ENCODE data around the gene TIMM50. TPM values are rescaled to one million over a fixed set of nuclear protein-coding genes. Genes with fewer than 3 reads are reported as not detected.

The TIMM50 gene
- total RNA-seq, 2 donors from 2014 or later, result 54.1 to 75.5 TPM

DNA sequence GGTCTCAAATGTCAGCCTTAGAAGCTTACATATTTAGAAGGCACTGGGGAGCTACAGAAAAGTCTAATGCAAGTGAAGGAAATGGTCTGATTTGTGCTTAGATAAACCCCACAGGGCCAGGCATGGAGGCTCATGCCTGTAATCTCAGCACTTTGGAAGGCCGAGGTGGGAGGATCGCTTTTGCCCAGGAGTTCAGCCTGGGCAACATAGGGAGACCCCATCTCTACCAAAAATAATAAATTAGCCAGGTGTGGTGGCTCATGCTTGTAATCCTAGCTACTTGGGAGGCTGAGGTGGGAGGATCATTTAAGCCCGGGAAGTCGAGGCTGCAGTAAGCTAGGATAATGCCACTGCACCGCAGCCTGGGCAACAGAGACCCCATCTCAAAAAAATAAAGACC is 15.4 kb downstream of the TIMM50 start:
- no peaks in the 10 kb centered on the region for H3K9me3 ChIP-seq
- no peak for DNase-seq (ENCODE audit: low spot score)
- no peak overlapping the region for H3K27ac ChIP-seq
- H3K4me1 ChIP-seq (replicated peaks), result no peaks in the 10 kb centered on the region
- intact Hi-C loops (cut with DNase I), result no loop called here
- peaks cover 6% of the 10 kb centered on the region for H3K27me3 ChIP-seq (replicated peaks; ENCODE audit: insufficient read depth)
- WGBS, result 79% methylated on average over 5 of the region's 5 CpGs
- no peak overlapping the region for H3K4me3 ChIP-seq
- H3K36me3 ChIP-seq, result no peaks in the 10 kb centered on the region
- no peak for TF ChIP-seq POLR2A (IDR thresholded peaks at IDR 0.05)
- TF ChIP-seq, protein P1, sequence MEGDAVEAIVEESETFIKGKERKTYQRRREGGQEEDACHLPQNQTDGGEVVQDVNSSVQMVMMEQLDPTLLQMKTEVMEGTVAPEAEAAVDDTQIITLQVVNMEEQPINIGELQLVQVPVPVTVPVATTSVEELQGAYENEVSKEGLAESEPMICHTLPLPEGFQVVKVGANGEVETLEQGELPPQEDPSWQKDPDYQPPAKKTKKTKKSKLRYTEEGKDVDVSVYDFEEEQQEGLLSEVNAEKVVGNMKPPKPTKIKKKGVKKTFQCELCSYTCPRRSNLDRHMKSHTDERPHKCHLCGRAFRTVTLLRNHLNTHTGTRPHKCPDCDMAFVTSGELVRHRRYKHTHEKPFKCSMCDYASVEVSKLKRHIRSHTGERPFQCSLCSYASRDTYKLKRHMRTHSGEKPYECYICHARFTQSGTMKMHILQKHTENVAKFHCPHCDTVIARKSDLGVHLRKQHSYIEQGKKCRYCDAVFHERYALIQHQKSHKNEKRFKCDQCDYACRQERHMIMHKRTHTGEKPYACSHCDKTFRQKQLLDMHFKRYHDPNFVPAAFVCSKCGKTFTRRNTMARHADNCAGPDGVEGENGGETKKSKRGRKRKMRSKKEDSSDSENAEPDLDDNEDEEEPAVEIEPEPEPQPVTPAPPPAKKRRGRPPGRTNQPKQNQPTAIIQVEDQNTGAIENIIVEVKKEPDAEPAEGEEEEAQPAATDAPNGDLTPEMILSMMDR (IDR thresholded peaks at IDR 0.05), result no peak

DNA sequence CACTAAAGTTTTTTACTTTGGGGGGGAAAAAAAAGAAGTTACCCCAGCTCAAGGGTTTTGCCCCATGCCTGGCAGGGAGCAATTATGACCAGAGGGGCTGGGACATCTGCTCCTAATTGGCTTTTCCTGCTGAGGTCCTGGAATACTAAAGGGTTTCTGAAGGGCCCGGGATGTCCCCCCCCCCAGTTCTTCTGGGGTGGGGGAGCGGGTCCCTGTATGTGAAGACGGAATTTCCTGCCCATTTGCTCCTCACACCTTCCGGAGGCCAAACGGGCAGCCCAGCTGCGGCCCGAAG is 17.0 kb downstream of the TIMM50 start:
- Histone ChIP-seq H3K4me3 (no peak overlapping the region), H3K27ac (no peak overlapping the region), H3K27me3 (replicated peaks; ENCODE audit: insufficient read depth) (peaks cover 6% of the 10 kb centered on the region), H3K36me3 (no peaks in the 10 kb centered on the region), H3K4me1 (replicated peaks) (no peaks in the 10 kb centered on the region), H3K9me3 (no peaks in the 10 kb centered on the region)
- WGBS, result 2% methylated on average over 7 of the region's 7 CpGs
- intact Hi-C loops (cut with DNase I), result no loop called here
- DNase-seq (ENCODE audit: low spot score), result no peak
- TF ChIP-seq, protein P1 (IDR thresholded peaks at IDR 0.05), result no peak
- TF ChIP-seq POLR2A (IDR thresholded peaks at IDR 0.05) (no peak), POLR2AphosphoS5 (IDR thresholded peaks at IDR 0.05) (no peak)

DNA sequence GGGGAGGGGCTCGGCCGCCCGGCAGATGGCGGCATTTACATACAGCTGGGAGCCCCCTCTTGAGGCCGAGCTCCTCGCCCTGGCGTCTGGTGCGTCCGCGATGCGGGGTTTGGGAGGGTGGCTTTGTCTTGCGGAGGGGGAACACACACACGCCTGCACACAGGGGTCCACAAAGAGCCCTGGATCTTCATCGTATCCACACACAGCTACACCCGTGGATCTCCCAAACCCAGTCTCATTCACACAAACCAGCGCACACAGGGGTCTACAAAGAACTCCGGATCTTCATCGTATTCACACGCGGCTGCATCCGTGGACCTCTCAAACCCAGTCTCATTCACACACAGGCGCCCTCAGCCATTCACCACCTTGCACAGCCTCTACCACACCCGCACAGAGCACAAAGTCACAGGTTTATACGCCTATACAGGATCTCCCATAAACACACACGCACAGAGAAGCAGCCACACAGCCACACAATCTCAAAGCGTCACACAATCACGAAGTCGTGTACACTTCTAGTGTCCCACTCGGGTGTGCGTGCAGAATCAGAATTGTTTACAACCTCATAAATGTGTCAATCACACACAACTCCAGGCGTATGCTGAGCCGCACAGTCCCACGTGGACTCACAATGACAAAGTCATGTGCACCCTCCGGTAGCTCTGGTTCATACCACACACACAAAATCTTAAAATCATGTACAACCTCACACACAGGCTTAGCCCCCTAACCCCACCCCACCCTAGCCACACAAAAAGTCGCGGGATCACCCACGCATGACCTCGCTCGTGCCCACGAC is 17.6 kb downstream of the TIMM50 start:
- Histone ChIP-seq H3K27ac (no peak overlapping the region), H3K36me3 (no peaks in the 10 kb centered on the region), H3K4me1 (replicated peaks) (no peaks in the 10 kb centered on the region), H3K9me3 (no peaks in the 10 kb centered on the region), H3K27me3 (replicated peaks; ENCODE audit: insufficient read depth) (peaks cover 6% of the 10 kb centered on the region), H3K4me3 (no peak overlapping the region)
- 2% methylated on average over 40 of the region's 40 CpGs for WGBS
- intact Hi-C loops (cut with DNase I), result no loop called here
- TF ChIP-seq POLR2A (IDR thresholded peaks at IDR 0.05), result no peak
- no peak for TF ChIP-seq POLR2AphosphoS5 (IDR thresholded peaks at IDR 0.05)
- TF ChIP-seq, protein P1 (IDR thresholded peaks at IDR 0.05), result peak in 1 of 4 experiments; percentile 28
- DNase-seq (ENCODE audit: low spot score), result no peak

DNA sequence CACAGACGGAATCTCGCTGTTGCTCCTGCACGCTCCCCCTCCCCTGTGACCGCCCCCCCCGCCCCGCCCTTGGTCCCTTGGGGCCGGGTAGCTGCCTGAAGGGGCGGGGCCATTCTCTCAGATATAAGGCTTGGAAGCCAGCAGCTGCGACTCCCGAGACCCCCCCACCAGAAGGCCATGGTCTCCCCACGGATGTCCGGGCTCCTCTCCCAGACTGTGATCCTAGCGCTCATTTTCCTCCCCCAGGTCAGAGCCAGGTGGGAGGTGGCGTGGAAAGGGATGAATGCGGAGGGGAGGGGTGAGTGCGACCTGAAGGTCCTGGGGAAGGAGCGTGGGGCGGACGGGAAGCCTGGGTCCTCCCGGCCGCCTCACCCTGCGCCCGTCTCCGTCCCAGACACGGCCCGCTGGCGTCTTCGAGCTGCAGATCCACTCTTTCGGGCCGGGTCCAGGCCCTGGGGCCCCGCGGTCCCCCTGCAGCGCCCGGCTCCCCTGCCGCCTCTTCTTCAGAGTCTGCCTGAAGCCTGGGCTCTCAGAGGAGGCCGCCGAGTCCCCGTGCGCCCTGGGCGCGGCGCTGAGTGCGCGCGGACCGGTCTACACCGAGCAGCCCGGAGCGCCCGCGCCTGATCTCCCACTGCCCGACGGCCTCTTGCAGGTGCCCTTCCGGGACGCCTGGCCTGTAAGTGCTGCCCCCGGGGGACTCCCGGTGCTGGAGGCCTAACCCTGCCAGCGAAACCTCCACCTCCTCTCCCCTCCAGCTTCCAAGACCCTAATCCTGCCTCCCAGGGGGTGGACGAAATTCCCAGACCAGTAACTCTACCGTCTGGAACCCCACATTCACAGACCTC is 18.4 kb downstream of the TIMM50 start, which contains the start of gene DLL3:
Gene DLL3 (plus strand): TSS at position 150 of the 845 bp plus-strand sequence. CDS start 28 bp downstream, at position 178.
- whole genome bisulfite sequencing, result 1% methylated on average over 52 of the region's 60 CpGs
- no peaks in the 10 kb centered on the region for H3K36me3 ChIP-seq
- TF ChIP-seq POLR2AphosphoS5 (IDR thresholded peaks at IDR 0.05) (no peak), POLR2A (IDR thresholded peaks at IDR 0.05) (no peak)
- TF ChIP-seq, protein P1 (IDR thresholded peaks at IDR 0.05), result no peak
- no peak for DNase-seq (ENCODE audit: low spot score)
- no peaks in the 10 kb centered on the region for H3K9me3 ChIP-seq
- peaks cover 6% of the 10 kb centered on the region for H3K27me3 ChIP-seq (replicated peaks; ENCODE audit: insufficient read depth)
- no peaks in the 10 kb centered on the region for H3K4me1 ChIP-seq (replicated peaks)
- no peak within 1 kb of the TSS for H3K4me3 ChIP-seq
- H3K27ac ChIP-seq, result no peak within 1 kb of the TSS
- intact Hi-C loops (cut with DNase I), result no loop called here

All from prostate gland (tissue), 2 donors.